ENCODE measurements around the gene PSMG3.

PSMG3 gene

DNA sequence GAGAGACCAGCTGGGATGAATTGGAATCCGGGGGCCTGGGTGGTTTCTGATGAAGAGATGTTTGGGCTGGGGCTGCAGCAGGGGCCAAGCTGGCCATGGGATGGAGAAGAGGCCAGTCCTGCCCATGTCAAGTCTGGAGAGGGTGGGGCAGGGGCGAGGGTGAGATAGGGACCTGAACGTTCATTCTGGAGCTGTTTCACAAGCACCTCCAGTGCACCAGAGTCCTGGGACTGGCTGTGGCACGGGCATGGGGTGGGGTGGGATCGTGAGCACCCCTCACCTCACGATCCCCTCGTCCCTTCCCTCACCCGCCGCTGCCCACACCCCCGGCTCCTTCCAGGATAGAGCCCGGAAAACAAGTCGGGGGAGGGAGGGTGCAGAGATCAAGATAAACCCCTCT is 25.8 kb upstream of the PSMG3 start:
- Histone ChIP-seq H3K4me3 (ENCODE audit: low read depth, low read length) (no peak overlapping the region), H3K36me3 (no peaks in the 10 kb centered on the region)
- TF ChIP-seq, protein P1, sequence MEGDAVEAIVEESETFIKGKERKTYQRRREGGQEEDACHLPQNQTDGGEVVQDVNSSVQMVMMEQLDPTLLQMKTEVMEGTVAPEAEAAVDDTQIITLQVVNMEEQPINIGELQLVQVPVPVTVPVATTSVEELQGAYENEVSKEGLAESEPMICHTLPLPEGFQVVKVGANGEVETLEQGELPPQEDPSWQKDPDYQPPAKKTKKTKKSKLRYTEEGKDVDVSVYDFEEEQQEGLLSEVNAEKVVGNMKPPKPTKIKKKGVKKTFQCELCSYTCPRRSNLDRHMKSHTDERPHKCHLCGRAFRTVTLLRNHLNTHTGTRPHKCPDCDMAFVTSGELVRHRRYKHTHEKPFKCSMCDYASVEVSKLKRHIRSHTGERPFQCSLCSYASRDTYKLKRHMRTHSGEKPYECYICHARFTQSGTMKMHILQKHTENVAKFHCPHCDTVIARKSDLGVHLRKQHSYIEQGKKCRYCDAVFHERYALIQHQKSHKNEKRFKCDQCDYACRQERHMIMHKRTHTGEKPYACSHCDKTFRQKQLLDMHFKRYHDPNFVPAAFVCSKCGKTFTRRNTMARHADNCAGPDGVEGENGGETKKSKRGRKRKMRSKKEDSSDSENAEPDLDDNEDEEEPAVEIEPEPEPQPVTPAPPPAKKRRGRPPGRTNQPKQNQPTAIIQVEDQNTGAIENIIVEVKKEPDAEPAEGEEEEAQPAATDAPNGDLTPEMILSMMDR (IDR thresholded peaks at IDR 0.05; ENCODE audit: low read depth, low read length) = no peak

DNA sequence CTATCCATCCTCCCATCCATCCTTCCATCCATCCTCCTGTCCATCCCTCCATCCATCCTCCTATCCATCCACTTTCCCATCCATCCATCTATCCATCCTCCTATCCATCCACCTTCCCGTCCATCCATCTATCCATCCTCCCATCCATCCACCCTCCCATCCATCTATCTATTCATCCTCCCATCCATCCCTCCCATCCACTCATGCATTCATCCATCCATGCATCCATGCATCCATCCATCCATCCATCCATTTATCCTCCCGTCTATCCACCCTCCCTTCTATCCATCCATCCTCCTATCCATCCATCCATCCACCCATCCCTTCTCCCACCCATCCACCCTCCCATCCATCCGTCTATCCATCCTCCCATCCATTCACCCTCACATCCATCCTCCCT is 25.2 kb upstream of the PSMG3 start:
- H3K36me3 ChIP-seq = no peaks in the 10 kb centered on the region
- H3K4me1 ChIP-seq = no peaks in the 10 kb centered on the region
- H3K27me3 ChIP-seq = peaks cover 20% of the 10 kb centered on the region
- DNase-seq = no peak
- H3K9me3 ChIP-seq = no peaks in the 10 kb centered on the region
- TF ChIP-seq, protein P1 (IDR thresholded peaks at IDR 0.05; ENCODE audit: low read depth, low read length) = no peak
- no peak overlapping the region for H3K4me3 ChIP-seq (ENCODE audit: low read depth, low read length)

More for the DNA sequence above, 25.8 kb upstream of the PSMG3 start:
- H3K4me1 ChIP-seq = no peaks in the 10 kb centered on the region
- peaks cover 20% of the 10 kb centered on the region for H3K27me3 ChIP-seq
- H3K9me3 ChIP-seq = no peaks in the 10 kb centered on the region
- DNase-seq = no peak

DNA sequence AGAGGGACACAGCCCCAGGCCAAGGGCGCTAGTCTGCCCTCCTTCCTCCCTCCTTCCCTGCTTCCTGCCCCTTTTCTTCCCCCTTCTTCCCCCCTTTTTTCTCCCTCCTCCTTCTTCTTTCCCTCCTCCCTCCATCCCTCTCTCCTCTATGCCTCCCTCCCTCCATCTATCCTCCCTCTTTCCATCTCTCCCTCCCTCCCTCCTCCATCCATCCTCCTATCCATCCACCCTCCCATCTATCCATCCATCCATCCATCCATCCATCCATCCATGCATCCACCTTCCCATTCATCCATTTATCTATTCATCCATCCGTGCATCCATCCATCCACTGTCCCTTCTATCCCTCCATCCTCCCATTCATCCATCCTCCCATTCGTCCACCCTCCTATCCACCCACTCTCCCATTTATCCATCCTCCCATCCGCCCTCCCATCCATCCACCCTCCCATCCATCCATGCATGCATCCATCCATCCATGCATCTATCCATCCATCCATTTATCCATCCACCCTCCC is 24.1 kb upstream of the PSMG3 start:
- no peak for DNase-seq
- no peak overlapping the region for H3K4me3 ChIP-seq (ENCODE audit: low read depth, low read length)
- no peaks in the 10 kb centered on the region for H3K9me3 ChIP-seq
- H3K4me1 ChIP-seq = no peaks in the 10 kb centered on the region
- TF ChIP-seq, protein P1 (IDR thresholded peaks at IDR 0.05; ENCODE audit: low read depth, low read length) = no peak
- peaks cover 20% of the 10 kb centered on the region for H3K27me3 ChIP-seq
- H3K36me3 ChIP-seq = no peaks in the 10 kb centered on the region

DNA sequence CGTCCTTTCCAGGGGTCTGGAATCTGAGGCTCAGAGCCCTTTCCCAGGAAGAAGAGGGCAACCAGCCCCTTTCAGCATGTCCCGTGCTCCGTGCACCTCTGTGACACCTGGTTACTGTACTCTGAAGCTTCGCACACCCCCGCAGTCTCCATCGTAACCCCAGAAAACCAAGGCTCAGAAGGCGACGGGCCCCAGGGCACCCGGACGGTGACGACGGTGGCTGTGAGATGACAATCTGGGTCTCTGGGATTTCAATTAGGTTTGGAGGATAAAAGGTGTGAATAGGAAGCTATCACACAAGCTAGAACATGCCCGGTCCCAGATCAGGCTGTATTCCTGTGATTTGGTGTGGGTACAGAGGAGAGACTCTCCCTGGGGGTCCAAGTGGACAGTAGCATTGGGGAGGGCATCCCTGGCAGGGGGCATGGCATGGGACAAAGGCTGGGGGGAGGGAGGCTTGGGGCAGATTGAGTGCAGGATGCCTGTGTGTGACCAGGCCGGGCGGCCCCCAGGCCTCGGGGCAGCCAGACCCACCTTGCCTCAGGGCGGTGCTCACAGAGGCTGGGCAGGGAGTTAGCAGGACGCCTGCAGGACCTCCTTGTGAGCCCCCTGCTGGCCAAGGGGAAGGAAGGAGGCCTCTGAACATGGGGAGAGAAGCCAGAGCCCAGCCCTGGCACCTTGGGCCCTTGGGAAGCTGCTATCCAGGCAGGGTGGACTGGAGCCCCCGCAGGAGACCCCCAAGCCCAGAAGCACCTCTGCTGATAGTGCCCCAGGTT is 23.4 kb upstream of the PSMG3 start:
- DNase-seq = peak; percentile 53
- Histone ChIP-seq H3K36me3 (no peaks in the 10 kb centered on the region), H3K9me3 (no peaks in the 10 kb centered on the region), H3K27me3 (peaks cover 20% of the 10 kb centered on the region), H3K4me1 (no peaks in the 10 kb centered on the region), H3K4me3 (ENCODE audit: low read depth, low read length) (no peak overlapping the region)
- TF ChIP-seq, protein P1 (IDR thresholded peaks at IDR 0.05; ENCODE audit: low read depth, low read length) = peak; percentile 56

DNA sequence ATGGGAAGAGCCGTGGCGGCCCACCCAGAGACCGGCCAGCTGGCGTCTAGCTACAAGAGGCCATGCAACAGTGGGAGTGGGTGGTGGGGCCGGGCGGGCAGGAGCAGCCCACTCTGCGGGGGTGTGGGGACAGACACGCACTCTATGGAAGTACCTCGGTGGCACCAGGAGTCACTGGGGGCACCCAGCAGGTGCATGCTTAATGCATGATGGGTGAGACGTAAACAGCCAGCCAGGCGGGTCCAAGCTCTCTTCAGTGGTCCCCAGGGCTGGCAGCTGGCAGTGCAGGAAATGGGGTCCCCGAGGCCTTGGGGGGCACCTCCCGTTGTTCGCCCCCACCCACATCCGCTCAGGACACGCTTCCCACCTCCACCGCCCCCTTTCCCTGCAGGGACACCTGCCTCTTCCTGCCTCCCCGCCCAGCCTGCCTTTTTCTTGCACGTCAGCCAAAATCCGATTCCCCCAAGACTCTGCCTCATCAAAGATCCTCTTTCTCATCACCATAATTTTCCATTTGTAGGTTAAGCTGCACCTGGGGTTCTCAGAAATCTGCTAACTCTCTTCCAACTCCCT is 22.6 kb upstream of the PSMG3 start:
- TF ChIP-seq, protein P1 (IDR thresholded peaks at IDR 0.05; ENCODE audit: low read depth, low read length) = no peak
- H3K4me3 ChIP-seq (ENCODE audit: low read depth, low read length) = no peak overlapping the region
- peaks cover 22% of the 10 kb centered on the region for H3K27me3 ChIP-seq
- no peaks in the 10 kb centered on the region; the same call in 1 of the 2 replicates for H3K4me1 ChIP-seq
- no peak for DNase-seq
- no peaks in the 10 kb centered on the region for H3K36me3 ChIP-seq
- H3K9me3 ChIP-seq = no peaks in the 10 kb centered on the region

DNA sequence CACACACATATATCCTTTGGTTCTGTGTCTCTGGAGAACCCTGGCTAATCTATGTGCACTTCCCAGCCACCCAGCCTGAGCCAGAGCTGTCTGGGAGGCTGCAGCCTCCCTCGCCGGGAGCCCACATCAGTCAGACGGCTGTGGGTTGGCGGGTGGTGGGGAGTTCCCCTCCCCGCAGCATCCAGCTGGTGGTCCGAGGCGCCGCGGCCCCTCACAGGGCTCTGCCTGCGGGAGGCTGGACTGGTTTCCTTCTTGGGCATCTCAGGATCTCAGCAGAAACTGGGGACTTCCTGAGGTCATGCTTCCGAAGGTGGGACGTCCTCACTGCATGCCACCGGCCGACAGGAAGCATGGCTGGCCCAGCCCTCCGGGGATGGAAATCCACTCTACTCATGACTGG is 22.0 kb upstream of the PSMG3 start:
- H3K9me3 ChIP-seq = no peaks in the 10 kb centered on the region
- no peak for DNase-seq
- peaks cover 2% of the 10 kb centered on the region for H3K4me1 ChIP-seq

More for the DNA sequence above, 22.0 kb upstream of the PSMG3 start:
- Histone ChIP-seq H3K27me3 (peaks cover 27% of the 10 kb centered on the region), H3K4me3 (ENCODE audit: low read depth, low read length) (no peak overlapping the region), H3K36me3 (no peaks in the 10 kb centered on the region)
- TF ChIP-seq, protein P1 (IDR thresholded peaks at IDR 0.05; ENCODE audit: low read depth, low read length) = no peak

Data from BE2C (cell line).